CMK (cell line): ENCODE data around the gene TNNI2.

ENCODE experiments used
- DNase-seq: peaks from one replicate; pipeline ENCODE4 v3.0.0-alpha.2; 2010; ENCODE audit warnings: low read depth

TNNI2 gene

GRCh38 chr11:1847006-1847735 lies 8.4 kb downstream of the TNNI2 start:
- DNase-seq = no peak

- no peak for DNase-seq
Observed at GRCh38 chr11:1847926-1848639, 9.3 kb downstream of the TNNI2 start.

- DNase-seq = no peak
Observed at GRCh38 chr11:1848640-1849430, 10.1 kb downstream of the TNNI2 start.

DNA sequence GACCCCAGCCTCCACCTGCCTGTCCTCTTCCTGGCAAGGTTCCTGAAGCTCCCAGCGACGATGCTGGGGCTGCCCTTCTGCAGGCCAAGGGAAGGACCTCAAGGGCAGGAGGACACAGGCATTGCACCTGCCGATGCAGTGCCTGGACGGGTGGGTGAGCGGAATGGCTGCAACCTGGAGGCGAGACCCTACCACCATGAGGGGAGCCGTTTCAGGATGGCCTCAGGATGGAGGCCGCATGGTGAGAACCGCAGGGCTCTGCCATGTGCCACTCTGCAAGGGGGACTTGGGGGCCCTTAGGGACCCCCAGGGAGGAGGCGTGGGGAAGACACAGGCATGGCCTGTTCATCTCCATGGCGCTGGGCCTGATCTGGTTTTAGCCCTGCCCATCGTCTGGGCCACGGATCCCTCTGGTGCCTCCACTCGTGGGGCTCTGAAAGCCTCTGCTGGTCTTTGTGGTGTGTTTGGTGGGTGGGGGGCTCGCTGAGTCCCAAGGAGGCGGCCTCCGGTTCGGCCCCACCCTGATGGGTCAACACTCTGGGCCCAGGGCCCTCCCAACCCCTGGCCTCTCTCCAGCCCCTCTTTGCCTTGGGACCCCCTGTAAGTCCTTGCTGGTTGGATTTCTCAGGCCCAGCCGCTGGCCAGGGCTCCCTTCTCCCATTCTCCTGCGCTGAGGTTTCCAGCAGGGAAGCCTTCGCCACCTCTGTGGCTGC lies 12.8 kb downstream of the TNNI2 start:
- no peak for DNase-seq

GRCh38 chr11:1852271-1852876 lies 13.6 kb downstream of the TNNI2 start:
- no peak for DNase-seq

DNA sequence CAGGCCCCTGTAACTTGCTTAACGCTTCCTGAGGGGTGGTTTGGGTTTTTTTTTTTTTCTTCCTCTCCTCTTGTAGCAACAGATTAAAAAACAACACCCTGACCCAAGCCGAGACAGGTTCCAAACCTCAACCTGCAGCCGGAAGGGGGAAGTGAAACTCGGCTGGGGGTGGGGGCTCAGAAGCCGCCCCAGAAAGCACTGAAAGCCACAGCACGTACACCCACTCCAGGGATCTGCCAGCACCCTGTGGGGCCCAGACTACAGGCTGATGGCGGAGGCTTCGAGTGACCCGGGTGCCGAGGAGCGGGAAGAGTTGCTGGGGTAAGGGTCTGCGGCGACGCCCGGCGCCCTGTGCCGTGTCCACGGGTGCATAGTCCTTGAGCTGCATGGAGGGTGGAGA lies 14.1 kb downstream of the TNNI2 start, which contains the start of gene LSP1:
LSP1 (plus strand) TSS at position 208 of the 400 bp plus-strand sequence; CDS start at position 269, 61 bp downstream.
- DNase-seq = no peak

DNA sequence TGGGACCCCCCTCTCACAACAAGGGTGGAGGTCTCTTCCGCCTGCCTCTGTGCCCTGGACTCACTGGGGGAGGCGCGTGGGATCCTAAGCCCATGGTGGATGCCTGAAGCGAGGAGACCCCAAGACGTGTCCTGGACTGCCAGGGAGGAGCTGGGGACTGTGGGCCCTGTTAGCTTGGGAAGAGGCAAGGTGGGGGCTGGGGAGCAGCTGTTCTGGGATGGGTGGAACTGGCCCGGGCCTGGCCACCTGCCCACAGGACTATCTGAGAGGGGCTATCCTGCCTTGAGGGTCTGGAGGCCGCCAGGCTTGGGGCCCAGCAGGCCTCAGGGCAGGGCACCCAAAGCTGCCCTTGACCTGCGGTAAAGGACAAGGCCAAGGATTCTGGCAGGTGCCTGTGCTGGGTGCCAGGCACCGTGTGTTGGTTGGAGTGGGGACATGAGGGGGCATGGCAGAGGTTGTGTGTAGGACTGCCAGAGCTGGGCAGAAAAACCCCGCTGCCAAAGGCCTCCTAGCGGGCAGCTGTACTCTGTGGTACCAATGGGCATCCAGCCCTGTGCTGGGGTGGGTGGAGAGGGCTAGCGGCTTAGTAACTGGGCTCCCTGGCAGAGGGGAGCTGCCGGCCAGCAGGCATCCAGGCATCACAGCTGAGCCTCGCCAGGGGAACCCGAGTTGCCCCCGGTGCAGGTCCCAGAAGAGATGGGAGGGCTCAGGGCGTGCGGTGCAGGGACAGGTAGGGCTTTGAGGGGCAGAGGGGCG lies 14.8 kb downstream of the TNNI2 start:
- no peak for DNase-seq

- DNase-seq = no peak
Observed at GRCh38 chr11:1854132-1854948, 15.6 kb downstream of the TNNI2 start.

GRCh38 chr11:1854949-1855885 lies 16.4 kb downstream of the TNNI2 start:
- DNase-seq = no peak

- DNase-seq = no peak
Observed at GRCh38 chr11:1855886-1856265, 17.1 kb downstream of the TNNI2 start.

DNA sequence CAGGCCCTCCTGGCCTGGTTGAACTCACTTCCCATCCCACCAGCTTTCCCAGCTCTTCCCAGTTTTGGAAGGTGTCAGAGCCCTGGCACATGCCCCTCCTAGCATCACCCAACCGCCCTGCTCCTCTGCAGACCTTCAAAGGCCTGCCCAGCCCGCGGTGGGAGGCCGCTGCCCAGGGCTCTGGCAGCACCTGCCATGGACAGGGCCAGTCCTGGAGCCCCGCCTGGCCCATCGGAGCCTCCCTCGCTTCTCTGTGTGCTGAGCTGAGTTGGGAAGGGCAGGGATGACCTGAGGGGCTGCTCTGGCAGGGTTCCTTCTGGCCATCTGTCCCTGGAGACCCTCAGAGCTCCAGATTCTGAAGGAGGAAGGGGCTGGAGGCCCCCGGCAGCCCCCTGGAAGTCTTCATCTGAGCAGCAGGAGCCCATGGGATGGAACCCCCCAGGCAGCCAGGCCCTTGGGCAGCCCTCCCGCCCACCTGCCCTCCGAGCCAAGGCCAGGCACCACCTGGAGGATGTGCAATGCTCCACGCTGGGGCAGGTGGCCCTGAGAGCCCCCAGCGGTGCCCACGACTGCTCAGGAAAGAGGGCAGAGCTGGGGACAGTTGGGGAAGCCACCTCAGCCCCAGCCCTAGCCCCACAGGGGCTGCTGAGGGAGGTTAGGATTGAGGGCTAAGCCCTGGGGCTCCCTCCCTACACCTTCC lies 17.7 kb downstream of the TNNI2 start:
- DNase-seq = no peak

GRCh38 chr11:1857064-1857463 lies 18.3 kb downstream of the TNNI2 start:
- no peak for DNase-seq

- no peak for DNase-seq
Observed at GRCh38 chr11:1858154-1858553, 19.4 kb downstream of the TNNI2 start.

- DNase-seq = no peak
Observed at GRCh38 chr11:1858576-1858975, 19.8 kb downstream of the TNNI2 start.

DNA sequence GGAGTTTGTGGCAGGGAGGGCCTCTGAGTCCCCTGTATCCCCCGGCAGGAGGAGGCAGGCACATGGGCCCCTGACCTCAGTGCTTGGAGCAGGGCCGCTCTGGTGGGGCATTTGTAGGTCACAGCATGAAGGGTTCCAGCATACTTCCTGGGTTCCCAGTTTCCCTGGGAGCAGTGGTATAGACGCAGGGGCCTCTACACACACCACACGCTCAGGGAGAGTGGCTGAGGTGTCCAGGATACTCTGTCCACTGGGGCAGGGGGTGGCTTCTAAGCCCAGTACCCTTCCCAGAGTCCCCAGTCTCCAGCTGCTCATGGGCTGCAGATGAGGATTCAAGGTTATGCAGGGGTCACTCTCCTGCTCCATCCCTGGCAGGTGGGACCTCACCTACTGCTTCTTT lies 20.2 kb downstream of the TNNI2 start:
- DNase-seq = no peak

DNA sequence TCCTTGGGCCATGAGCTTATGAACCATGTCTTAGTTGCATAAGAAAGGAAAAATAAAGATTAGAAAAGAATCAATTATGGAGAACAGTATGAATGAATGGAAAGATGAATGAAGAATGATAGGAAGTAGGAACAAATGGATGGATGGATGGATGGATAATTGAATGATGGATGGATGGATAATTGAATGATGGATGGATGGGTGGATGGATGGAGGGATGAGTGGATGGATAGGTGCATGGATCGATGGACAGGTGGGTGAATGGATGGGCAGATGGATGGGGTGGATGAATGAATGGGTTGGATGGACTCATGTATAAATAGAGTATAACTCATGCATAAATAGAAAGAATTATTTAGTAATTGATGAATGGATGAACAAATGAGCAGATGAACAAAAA lies 21.3 kb downstream of the TNNI2 start:
- DNase-seq = no peak

DNA sequence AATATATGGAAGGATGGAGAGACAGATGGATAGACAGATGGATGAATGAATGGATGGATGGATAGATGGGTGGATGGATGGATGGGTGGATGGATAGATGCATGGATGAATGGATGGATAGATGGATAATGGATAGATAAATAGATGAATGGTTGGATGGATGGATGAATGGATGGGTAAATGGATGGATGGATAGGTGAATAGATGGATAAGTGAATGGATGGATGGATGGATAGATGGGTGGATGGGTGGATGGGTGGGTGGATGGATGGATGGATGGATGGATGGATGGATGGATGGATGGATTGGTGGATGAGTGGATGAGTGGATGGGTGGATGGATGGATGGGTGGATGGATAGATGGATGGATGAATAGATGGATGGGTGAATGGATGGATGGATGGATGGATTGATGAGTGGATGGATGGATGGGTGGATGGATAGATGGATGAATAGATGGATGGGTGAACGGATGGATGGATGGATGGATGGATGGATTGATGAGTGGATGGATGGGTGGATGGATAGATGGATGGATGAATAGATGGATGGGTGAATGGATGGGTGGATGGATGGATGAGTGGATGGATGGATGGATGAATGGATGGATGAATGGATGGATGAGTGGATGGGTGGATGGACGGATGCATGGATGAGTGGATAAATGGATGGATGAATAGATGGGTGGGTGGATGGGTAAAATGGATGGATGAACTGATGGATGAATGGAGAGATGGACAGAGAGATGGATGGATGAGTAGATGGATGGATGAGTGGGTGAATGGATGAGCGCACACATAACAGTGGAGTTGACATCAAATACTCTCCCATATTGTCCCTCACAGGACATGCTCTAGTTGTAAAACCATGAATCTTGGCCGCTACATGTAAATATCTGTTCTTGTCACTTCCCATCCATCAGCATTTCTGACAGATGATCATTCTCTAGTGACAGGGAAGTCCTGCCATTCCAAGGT lies 22.9 kb downstream of the TNNI2 start:
- DNase-seq = no peak
